Suprapubic skin (tissue), 4 donors: Measurements from ENCODE around the gene EYS. TPM values are rescaled to one million over a fixed set of nuclear protein-coding genes. Genes with fewer than 3 reads are reported as not detected.
"Not testable (repeated sequence)": the region's sequence is repeated elsewhere in the genome, so short reads cannot be mapped to it uniquely, and the experiment has no call there.

Experiments used
- DNase-seq, 2 donors: peaks; one replicate each; pipeline ENCODE4 v3.0.0-alpha.2; 2019; ENCODE audit warnings: low spot score in 2 of 2
- H3K27ac ChIP-seq: fragments of 200-600 bp; sonication (generic); one replicate; pipeline ENCODE4 v1.5.1; 2019
- H3K27me3 ChIP-seq: fragments of 200-600 bp; sonication (generic); one replicate; pipeline ENCODE4 v1.5.1; 2019
- H3K36me3 ChIP-seq: fragments of 200-600 bp; sonication (generic); one replicate; pipeline ENCODE4 v1.5.1; 2019
- H3K4me1 ChIP-seq: fragments of 200-600 bp; sonication (generic); one replicate; pipeline ENCODE4 v1.5.1; 2019
- H3K4me3 ChIP-seq: fragments of 200-600 bp; sonication (generic); one replicate; pipeline ENCODE4 v1.5.1; 2019; ENCODE audit warnings: mild to moderate bottlenecking
- H3K9me3 ChIP-seq: fragments of 200-600 bp; sonication (generic); one replicate; pipeline ENCODE4 v1.5.1; 2019
- EP300 ChIP-seq: sonication (generic); formaldehyde crosslinking; IDR thresholded peaks from one replicate; pipeline ENCODE4 v1.6.1; 2017; ENCODE audit warnings: antibody characterized with exemption
- POLR2A ChIP-seq, 2 donors: fragments of 450-650 bp; IDR thresholded peaks; one replicate each; pipeline ENCODE4 v1.6.1; 2017; ENCODE audit warnings: antibody characterized with exemption in 2 of 2, mild to moderate bottlenecking in 2 of 2, moderate library complexity in 2 of 2
- POLR2AphosphoS5 ChIP-seq, 3 donors: sonication (generic); formaldehyde crosslinking; IDR thresholded peaks; one replicate each; pipeline ENCODE4 v1.6.1; 2017; ENCODE audit warnings: antibody characterized with exemption in 3 of 3
- WGBS: methylation state at CpG from one replicate; pipeline ENCODE4 v1.1.5; 2018; 5-methylcytosine and 5-hydroxymethylcytosine counted together
- total RNA-seq, 4 donors: library from RNA; depleted of rRNA; stranded (reverse); fragments of >200 nt; gene quantifications; one replicate each; pipeline ENCODE4 v1.1.0, GENCODE V29; 2016
- TF ChIP-seq, protein P1 (sequence below), 2 donors: fragments of 200-600 bp in 1 of 2; fragments of 450-650 bp in 1 of 2; sonication (generic) in 1 of 2; IDR thresholded peaks; one replicate each; pipeline ENCODE4 v1.5.1; 2016 to 2019; ENCODE audit warnings: antibody characterized with exemption in 2 of 2, mild to moderate bottlenecking in 1 of 2, moderate library complexity in 1 of 2

Gene EYS
- total RNA-seq, 4 donors from 2014 or later, result not detected

DNA sequence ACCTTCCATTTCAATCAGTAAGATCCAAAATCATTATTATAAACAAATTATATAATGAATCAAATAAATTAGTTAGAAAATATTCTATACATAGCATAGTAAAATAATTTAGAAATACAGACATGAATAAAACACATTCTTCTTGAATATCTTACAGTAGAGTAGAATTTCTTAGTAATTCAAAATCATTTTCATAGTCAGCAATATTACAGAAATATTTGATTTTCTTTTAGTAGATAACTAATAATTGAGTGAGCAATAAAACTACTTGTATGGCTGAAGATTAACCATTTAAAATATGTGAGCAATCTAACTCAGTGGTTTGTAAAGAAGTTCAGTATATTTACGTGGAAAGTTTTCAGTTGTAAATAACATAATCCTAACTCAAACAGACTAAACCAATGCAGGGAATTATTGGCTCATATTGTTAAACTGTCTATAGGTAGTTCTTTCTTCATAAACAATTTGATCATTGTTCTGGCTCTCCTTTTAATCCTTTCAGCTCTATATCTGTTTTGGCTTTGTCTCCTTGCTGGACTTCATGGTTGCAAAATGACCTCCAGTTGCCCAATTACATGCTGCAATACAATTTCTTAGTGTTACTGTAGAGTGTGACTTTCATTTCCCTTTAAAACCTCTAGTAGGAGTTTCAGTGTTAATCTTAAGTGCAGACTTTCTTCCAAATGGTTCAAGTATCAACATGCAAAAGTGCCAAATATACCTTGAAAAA, 307.5 kb downstream of the EYS start:
- Histone ChIP-seq H3K4me3 (no peak overlapping the region), H3K27ac (no peak overlapping the region), H3K27me3 (no peaks in the 10 kb centered on the region), H3K9me3 (no peaks in the 10 kb centered on the region), H3K36me3 (no peaks in the 10 kb centered on the region), H3K4me1 (no peaks in the 10 kb centered on the region)
- no peak for DNase-seq
- WGBS, result 81% methylated on average over 1 of the region's 1 CpG
- TF ChIP-seq POLR2AphosphoS5 (IDR thresholded peaks at IDR 0.05), result no peak
- TF ChIP-seq, protein P1, sequence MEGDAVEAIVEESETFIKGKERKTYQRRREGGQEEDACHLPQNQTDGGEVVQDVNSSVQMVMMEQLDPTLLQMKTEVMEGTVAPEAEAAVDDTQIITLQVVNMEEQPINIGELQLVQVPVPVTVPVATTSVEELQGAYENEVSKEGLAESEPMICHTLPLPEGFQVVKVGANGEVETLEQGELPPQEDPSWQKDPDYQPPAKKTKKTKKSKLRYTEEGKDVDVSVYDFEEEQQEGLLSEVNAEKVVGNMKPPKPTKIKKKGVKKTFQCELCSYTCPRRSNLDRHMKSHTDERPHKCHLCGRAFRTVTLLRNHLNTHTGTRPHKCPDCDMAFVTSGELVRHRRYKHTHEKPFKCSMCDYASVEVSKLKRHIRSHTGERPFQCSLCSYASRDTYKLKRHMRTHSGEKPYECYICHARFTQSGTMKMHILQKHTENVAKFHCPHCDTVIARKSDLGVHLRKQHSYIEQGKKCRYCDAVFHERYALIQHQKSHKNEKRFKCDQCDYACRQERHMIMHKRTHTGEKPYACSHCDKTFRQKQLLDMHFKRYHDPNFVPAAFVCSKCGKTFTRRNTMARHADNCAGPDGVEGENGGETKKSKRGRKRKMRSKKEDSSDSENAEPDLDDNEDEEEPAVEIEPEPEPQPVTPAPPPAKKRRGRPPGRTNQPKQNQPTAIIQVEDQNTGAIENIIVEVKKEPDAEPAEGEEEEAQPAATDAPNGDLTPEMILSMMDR (IDR thresholded peaks at IDR 0.05), result no peak
- no peak for TF ChIP-seq POLR2A (IDR thresholded peaks at IDR 0.05)
- TF ChIP-seq EP300, result no peak

GRCh38 chr6:65398851-65399250, 308.2 kb downstream of the EYS start:
- Histone ChIP-seq H3K4me1 (no peaks in the 10 kb centered on the region), H3K4me3 (no peak overlapping the region), H3K9me3 (no peaks in the 10 kb centered on the region), H3K27ac (no peak overlapping the region), H3K27me3 (no peaks in the 10 kb centered on the region), H3K36me3 (no peaks in the 10 kb centered on the region)
- WGBS, result 87% methylated on average over 2 of the region's 2 CpGs
- TF ChIP-seq, protein P1 (IDR thresholded peaks at IDR 0.05), result no peak
- no peak for TF ChIP-seq POLR2A (IDR thresholded peaks at IDR 0.05)
- no peak for TF ChIP-seq POLR2AphosphoS5 (IDR thresholded peaks at IDR 0.05)
- no peak for TF ChIP-seq EP300
- no peak for DNase-seq

DNA sequence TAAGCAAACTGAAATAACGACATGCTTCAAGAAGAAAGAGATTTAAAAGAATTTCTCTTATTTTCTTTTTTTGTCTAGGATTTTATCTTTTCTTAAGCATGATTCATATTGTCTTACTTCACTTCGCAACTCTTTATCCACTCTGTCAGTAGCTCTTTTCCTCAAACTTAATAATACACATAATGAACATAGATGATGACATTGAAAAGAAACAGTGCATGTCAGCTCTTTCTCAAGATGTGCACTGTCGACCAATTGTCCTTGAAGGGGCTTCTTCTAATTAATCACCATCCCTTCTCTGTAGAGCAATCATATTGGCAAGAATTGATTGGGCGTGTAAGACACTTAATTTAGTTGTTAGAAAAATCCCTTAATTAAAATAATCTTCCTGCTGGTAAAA, 356.5 kb downstream of the EYS start:
- 74% methylated on average over 4 of the region's 4 CpGs for WGBS
- TF ChIP-seq, protein P1 (IDR thresholded peaks at IDR 0.05), result no peak
- TF ChIP-seq POLR2A (IDR thresholded peaks at IDR 0.05) (no peak), POLR2AphosphoS5 (IDR thresholded peaks at IDR 0.05) (no peak), EP300 (no peak)
- no peak for DNase-seq

GRCh38 chr6:65302655-65303054, 404.4 kb downstream of the EYS start:
- not testable (repeated sequence) for DNase-seq, H3K9me3 ChIP-seq, H3K36me3 ChIP-seq, H3K27me3 ChIP-seq, H3K27ac ChIP-seq, H3K4me3 ChIP-seq, H3K4me1 ChIP-seq
- 100% methylated on average over 3 of the region's 10 CpGs for WGBS

More for the DNA sequence above, 356.5 kb downstream of the EYS start:
- Histone ChIP-seq H3K27me3 (no peaks in the 10 kb centered on the region), H3K36me3 (no peaks in the 10 kb centered on the region), H3K4me3 (no peak overlapping the region), H3K9me3 (no peaks in the 10 kb centered on the region), H3K27ac (no peak overlapping the region), H3K4me1 (no peaks in the 10 kb centered on the region)

GRCh38 chr6:65299236-65299635, 407.8 kb downstream of the EYS start:
- TF ChIP-seq POLR2AphosphoS5 (IDR thresholded peaks at IDR 0.05) (no peak), POLR2A (IDR thresholded peaks at IDR 0.05) (no peak), EP300 (no peak)
- TF ChIP-seq, protein P1 (IDR thresholded peaks at IDR 0.05), result no peak
- no peak overlapping the region for H3K4me3 ChIP-seq

More at GRCh38 chr6:65299236-65299635, 407.8 kb downstream of the EYS start:
- Histone ChIP-seq H3K9me3 (no peaks in the 10 kb centered on the region), H3K36me3 (no peaks in the 10 kb centered on the region), H3K4me1 (no peaks in the 10 kb centered on the region), H3K27me3 (no peaks in the 10 kb centered on the region), H3K27ac (no peak overlapping the region)
- no peak for DNase-seq
- WGBS, result 71% methylated on average over 2 of the region's 2 CpGs
